Upper lobe of right lung (tissue), 1 donor: ENCODE measurements around the gene NUP58. TPM values are rescaled to one million over a fixed set of nuclear protein-coding genes. Genes with fewer than 3 reads are reported as not detected.

Experiments
- ATAC-seq: fragments of 200-7000 bp; cut with Tn5 transposase; one replicate; pipeline ENCODE4 v1.9.1; 2020; ENCODE audit warnings: mild to moderate bottlenecking, moderate library complexity
- DNase-seq: peaks from one replicate; pipeline ENCODE4 v3.0.0-alpha.2; 2020
- H3K27ac ChIP-seq: fragments of 200-600 bp; one replicate; pipeline ENCODE4 v1.8.0; 2022
- H3K27me3 ChIP-seq: fragments of 200-600 bp; one replicate; pipeline ENCODE4 v1.8.0; 2022; ENCODE audit warnings: mild to moderate bottlenecking
- H3K36me3 ChIP-seq: fragments of 200-600 bp; one replicate; pipeline ENCODE4 v1.8.0; 2022
- H3K4me1 ChIP-seq: fragments of 200-600 bp; one replicate; pipeline ENCODE4 v1.8.0; 2022
- H3K4me3 ChIP-seq: fragments of 200-600 bp; one replicate; pipeline ENCODE4 v1.8.0; 2022; ENCODE audit warnings: mild to moderate bottlenecking
- H3K9me3 ChIP-seq: fragments of 200-600 bp; one replicate; pipeline ENCODE4 v1.8.0; 2022
- CTCF ChIP-seq: fragments of 200-600 bp; IDR thresholded peaks from one replicate; pipeline ENCODE4 v1.8.0; 2022; ENCODE audit warnings: antibody characterized with exemption
- intact Hi-C: fragments of 100-400 bp; cut with DNase I; formaldehyde crosslinking; loops from one replicate; pipeline ENCODE4 v1.11.0; 2022
- total RNA-seq: library from RNA; stranded (reverse); fragmentation: NEBNext Ultra II Directional; extraction: Animal tissue kit (Norgen Biotek cat#: 25700); gene quantifications from one replicate; pipeline ENCODE4 v1.2.1, GENCODE V29; 2021
- donor health status: DM: no; HTN: yes; CAD: no; lungs with severe emphysema.

The NUP58 gene
- total RNA-seq, 1 donor from 2014 or later = 77.6 TPM

- no peaks in the 10 kb centered on the region for H3K9me3 ChIP-seq
- H3K27ac ChIP-seq = no peak overlapping the region
- peaks cover 69% of the 10 kb centered on the region for H3K36me3 ChIP-seq
- H3K4me3 ChIP-seq = no peak overlapping the region
- ATAC-seq (peak; percentile 53), DNase-seq (no peak)
- intact Hi-C loops = loop anchor here (10.0 kb wide), 1 partner anchor 58 kb away; no protein-coding TSS in a partner anchor
- no peaks in the 10 kb centered on the region for H3K27me3 ChIP-seq
- H3K4me1 ChIP-seq = no peaks in the 10 kb centered on the region
- no peak for TF ChIP-seq CTCF
Observed at GRCh38 chr13:25266706-25267105, 34.7 kb upstream of the NUP58 start.

- peaks cover 69% of the 10 kb centered on the region for H3K36me3 ChIP-seq
- intact Hi-C loops = loop anchor here (10.0 kb wide), 1 partner anchor 57 kb away; no protein-coding TSS in a partner anchor
- no peak overlapping the region for H3K4me3 ChIP-seq
- ATAC-seq (peak; percentile 58), DNase-seq (no peak)
- no peaks in the 10 kb centered on the region for H3K9me3 ChIP-seq
- peak; percentile 26 for TF ChIP-seq CTCF
- H3K4me1 ChIP-seq = no peaks in the 10 kb centered on the region
- H3K27ac ChIP-seq = no peak overlapping the region
- H3K27me3 ChIP-seq = no peaks in the 10 kb centered on the region
Observed at GRCh38 chr13:25267715-25268114, 33.7 kb upstream of the NUP58 start.

GRCh38 chr13:25268561-25268960, 32.9 kb upstream of the NUP58 start:
- peaks cover 69% of the 10 kb centered on the region for H3K36me3 ChIP-seq
- no peak for DNase-seq
- intact Hi-C loops = loop anchor here (10.0 kb wide), 1 partner anchor 56 kb away; no protein-coding TSS in a partner anchor
- no peak overlapping the region for H3K27ac ChIP-seq
- no peaks in the 10 kb centered on the region for H3K27me3 ChIP-seq
- no peaks in the 10 kb centered on the region for H3K4me1 ChIP-seq
- no peaks in the 10 kb centered on the region for H3K9me3 ChIP-seq
- H3K4me3 ChIP-seq = no peak overlapping the region
- ATAC-seq = no peak
- TF ChIP-seq CTCF = no peak

GRCh38 chr13:25276748-25277147, 24.7 kb upstream of the NUP58 start:
- no peak for TF ChIP-seq CTCF
- H3K27ac ChIP-seq = no peak overlapping the region
- no peak overlapping the region for H3K4me3 ChIP-seq
- intact Hi-C loops = no loop called here
- H3K9me3 ChIP-seq = no peaks in the 10 kb centered on the region
- H3K36me3 ChIP-seq = peaks cover 24% of the 10 kb centered on the region
- DNase-seq = no peak
- no peaks in the 10 kb centered on the region for H3K27me3 ChIP-seq
- peaks cover 2% of the 10 kb centered on the region for H3K4me1 ChIP-seq
- no peak for ATAC-seq

GRCh38 chr13:25280396-25280795, 21.0 kb upstream of the NUP58 start:
- no peak for DNase-seq
- ATAC-seq = no peak
- intact Hi-C loops = no loop called here
- no peak overlapping the region for H3K4me3 ChIP-seq
- H3K9me3 ChIP-seq = no peaks in the 10 kb centered on the region
- no peaks in the 10 kb centered on the region for H3K36me3 ChIP-seq
- no peak for TF ChIP-seq CTCF
- no peak overlapping the region for H3K27ac ChIP-seq
- H3K4me1 ChIP-seq = peaks cover 13% of the 10 kb centered on the region
- no peaks in the 10 kb centered on the region for H3K27me3 ChIP-seq
